Adipocyte (in vitro differentiated cells): ENCODE measurements around the gene MITF.
A peak's percentile ranks its signal among the peaks of the same experiment; 100 is the strongest.

Source experiments
- DNase-seq: peaks from one replicate; pipeline ENCODE4 v3.0.0-alpha.2; 2015; ENCODE audit warnings: low read depth
- H3K27me3 ChIP-seq: replicated peaks from 2 replicates; pipeline ENCODE4 v1.7.0; 2013; ENCODE audit warnings: mild to moderate bottlenecking, low read length, moderate library complexity; ENCODE audit not compliant: control insufficient read depth, insufficient read depth
- H3K36me3 ChIP-seq: 2 replicates; pipeline ENCODE4 v1.7.0; 2013; ENCODE audit warnings: low read length, mild to moderate bottlenecking, moderate library complexity; ENCODE audit not compliant: control insufficient read depth, insufficient read depth, severe bottlenecking
- H3K4me1 ChIP-seq: 2 replicates; pipeline ENCODE4 v1.7.0; 2013; ENCODE audit warnings: mild to moderate bottlenecking, low read length, moderate library complexity; ENCODE audit not compliant: control insufficient read depth, insufficient read depth
- H3K4me3 ChIP-seq: 2 replicates; pipeline ENCODE4 v1.7.0; 2013; ENCODE audit warnings: mild to moderate bottlenecking, low read length, moderate library complexity
- H3K9ac ChIP-seq: 2 replicates; pipeline ENCODE4 v1.7.0; 2013; ENCODE audit warnings: mild to moderate bottlenecking, low read length, moderate library complexity
- H3K9me3 ChIP-seq: 2 replicates; pipeline ENCODE4 v1.7.0; 2013; ENCODE audit warnings: mild to moderate bottlenecking, low read length, moderate library complexity; ENCODE audit not compliant: control insufficient read depth

MITF gene

DNA sequence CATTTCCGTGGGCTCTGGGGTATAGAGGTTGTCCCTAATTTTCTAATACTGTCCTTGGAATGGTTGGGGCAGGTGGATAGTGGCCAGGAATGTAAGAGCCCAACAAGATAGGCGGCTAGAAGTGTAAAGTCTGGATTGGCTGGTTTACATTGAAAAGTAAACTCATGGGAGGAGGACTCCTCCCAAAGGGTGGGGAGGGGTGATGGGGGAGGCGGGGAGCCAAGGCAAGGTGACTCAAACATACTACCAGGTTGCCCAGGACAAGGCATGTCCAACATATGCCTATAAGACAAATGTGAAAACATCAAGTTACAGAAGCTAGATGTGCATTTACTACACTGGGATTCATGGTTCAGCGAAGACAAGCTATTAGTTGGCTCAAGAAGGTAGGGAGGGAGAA lies 246.0 kb downstream of the MITF start:
- Histone ChIP-seq H3K27me3 (peaks cover 4% of the 10 kb centered on the region), H3K4me1 (peaks cover 7% of the 10 kb centered on the region), H3K9me3 (no peaks in the 10 kb centered on the region), H3K36me3 (no peaks in the 10 kb centered on the region), H3K4me3 (no peak overlapping the region), H3K9ac (no peak overlapping the region)
- no peak for DNase-seq

DNA sequence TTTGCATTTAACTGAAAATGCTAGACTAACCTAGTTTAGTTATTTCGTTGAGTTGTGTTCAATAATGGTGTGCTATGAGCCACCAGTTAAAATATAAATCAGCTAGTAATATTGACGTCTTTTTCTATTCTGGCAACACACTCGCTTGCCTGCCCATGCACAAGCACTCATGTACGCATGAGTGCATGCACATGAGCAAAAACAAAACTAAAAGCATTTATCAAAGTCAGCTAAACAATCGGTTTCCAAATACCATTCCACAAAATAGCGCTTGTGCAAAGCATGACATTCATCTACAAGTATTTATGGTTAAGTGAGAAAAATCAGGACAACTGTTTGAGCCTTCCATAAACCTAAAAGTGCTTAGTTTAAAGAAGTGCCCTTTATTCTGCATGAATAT lies 247.2 kb downstream of the MITF start:
- Histone ChIP-seq H3K27me3 (peaks cover 4% of the 10 kb centered on the region), H3K4me1 (peaks cover 7% of the 10 kb centered on the region), H3K36me3 (no peaks in the 10 kb centered on the region), H3K9ac (no peak overlapping the region), H3K9me3 (no peaks in the 10 kb centered on the region), H3K4me3 (no peak overlapping the region)
- DNase-seq: no peak

DNA sequence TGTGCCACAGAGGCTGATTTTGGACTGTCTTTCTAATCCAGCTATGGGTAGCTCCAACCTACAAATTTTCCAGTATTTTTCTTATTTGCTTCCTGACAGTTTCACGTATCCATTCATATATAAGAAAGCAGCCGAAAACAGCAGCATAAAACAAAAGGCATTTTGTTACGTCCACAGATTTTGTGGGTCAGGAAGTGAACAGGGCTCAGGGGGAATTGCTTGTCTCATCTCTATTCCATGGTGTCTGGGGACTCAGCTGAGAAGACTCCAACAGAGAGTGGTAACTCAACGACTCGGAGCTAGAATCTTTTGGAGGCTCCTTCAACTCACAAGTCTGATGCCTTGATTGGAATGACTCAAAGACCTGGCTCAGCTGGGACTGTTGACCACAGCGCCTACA lies 248.6 kb downstream of the MITF start:
- Histone ChIP-seq H3K9ac (no peak overlapping the region), H3K36me3 (no peaks in the 10 kb centered on the region), H3K4me1 (peaks cover 4% of the 10 kb centered on the region), H3K4me3 (no peak overlapping the region), H3K27me3 (peaks cover 4% of the 10 kb centered on the region), H3K9me3 (no peaks in the 10 kb centered on the region)
- DNase-seq: no peak

DNA sequence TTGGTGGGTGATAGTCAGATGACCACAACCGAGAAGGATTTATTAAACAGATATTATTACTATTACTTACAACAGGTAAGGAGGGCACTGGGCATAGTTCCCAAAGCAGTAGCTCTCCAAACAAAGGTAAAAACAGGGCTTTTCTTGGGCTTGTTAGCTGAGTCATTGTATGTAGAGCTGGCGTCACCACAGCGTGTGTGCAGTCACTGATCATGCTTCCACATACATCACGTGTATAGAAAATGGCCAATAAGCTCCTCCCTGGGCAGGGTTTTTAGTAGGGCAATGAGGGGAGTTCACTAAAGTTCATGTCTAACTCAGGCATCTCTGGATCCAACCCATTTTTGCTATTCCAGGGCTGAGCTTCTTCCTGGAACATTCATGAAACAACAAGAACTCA lies 254.5 kb downstream of the MITF start:
- no peak for DNase-seq
- Histone ChIP-seq H3K9me3 (no peaks in the 10 kb centered on the region), H3K36me3 (no peaks in the 10 kb centered on the region), H3K27me3 (peaks cover 4% of the 10 kb centered on the region), H3K4me3 (no peak overlapping the region), H3K4me1 (peaks cover 2% of the 10 kb centered on the region), H3K9ac (no peak overlapping the region)

DNA sequence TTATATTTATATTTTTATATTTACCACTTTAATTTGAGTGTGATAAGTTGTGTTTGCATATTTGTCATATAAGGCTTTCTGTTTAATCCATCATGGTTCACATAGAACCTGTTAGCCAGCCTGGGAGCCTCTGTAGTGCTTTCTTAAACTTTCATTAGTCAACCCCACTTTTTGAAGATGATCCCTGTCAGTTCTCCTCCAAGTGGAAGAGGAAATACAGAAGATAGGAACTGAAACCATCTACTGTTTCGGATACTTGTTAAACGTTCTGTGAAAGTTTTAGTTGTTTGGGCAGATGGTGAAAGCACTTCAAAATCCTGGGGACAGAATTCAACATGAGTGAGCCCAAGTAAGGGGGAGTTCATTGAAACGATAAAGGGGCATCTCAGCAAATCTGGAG lies 255.7 kb downstream of the MITF start:
- DNase-seq: no peak
- Histone ChIP-seq H3K9ac (no peak overlapping the region), H3K4me1 (peaks cover 8% of the 10 kb centered on the region), H3K36me3 (no peaks in the 10 kb centered on the region), H3K4me3 (no peak overlapping the region), H3K9me3 (no peaks in the 10 kb centered on the region), H3K27me3 (no peaks in the 10 kb centered on the region)

DNA sequence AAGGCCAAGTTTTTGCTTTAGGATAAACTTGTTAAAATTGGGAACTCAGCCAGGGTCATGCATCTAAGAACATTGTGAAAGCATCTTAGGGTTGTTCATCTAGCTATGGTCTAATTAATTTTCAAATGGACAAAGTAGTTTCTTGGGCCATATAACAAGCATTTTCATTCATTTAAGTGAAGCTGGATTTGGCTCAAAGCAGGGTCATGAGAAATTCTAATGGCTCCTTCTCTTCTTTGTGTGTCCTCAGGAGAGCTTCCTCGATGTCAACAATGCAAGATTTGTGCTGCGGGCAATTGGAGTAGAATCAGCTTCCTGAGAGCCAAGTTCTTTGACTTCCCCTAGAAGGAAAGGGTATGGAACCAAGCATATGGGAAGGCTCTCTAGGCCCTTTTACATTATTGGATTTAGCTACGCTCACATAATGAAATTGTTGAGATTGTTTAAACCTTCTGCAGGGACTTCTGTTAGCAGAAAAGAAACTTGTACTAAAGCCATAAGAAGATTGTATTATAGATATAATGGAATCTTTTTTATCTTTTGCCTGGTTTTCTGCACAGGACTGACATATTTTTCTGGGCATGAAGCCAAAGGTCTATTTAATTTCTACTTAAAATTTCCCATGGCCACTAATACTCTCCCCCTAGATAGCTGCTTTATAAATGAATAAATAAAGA lies 258.5 kb downstream of the MITF start:
- H3K27me3 ChIP-seq: no peaks in the 10 kb centered on the region

DNA sequence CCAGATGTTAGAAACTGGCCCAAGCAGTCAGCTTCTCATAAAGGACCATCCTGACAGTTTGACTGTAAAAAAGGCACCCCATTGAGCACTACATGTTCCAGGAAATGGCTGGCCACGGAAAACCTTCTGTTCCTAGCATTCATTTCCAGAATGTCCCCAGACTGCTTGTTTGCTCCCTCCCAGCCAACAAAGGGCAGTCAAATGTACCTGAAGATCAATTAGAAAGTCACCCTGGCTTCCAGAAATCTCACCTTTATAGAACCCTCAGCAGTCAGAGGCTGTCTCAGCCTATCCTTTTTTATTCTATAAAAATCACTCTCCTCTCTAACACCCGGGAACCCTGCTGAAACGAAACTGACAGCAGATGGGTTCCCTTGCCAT lies 259.5 kb downstream of the MITF start:
- Histone ChIP-seq H3K4me3 (peak overlapping the region; percentile 82), H3K36me3 (no peaks in the 10 kb centered on the region), H3K9ac (peak overlapping the region; percentile 57), H3K4me1 (peaks cover 11% of the 10 kb centered on the region), H3K9me3 (peaks cover 7% of the 10 kb centered on the region), H3K27me3 (no peaks in the 10 kb centered on the region)
- no peak for DNase-seq

More for the DNA sequence above, 258.5 kb downstream of the MITF start:
- Histone ChIP-seq H3K9me3 (peaks cover under 1% of the 10 kb centered on the region), H3K4me1 (peaks cover 11% of the 10 kb centered on the region), H3K36me3 (no peaks in the 10 kb centered on the region), H3K9ac (no peak overlapping the region), H3K4me3 (no peak overlapping the region)
- peak; percentile 25 for DNase-seq

DNA sequence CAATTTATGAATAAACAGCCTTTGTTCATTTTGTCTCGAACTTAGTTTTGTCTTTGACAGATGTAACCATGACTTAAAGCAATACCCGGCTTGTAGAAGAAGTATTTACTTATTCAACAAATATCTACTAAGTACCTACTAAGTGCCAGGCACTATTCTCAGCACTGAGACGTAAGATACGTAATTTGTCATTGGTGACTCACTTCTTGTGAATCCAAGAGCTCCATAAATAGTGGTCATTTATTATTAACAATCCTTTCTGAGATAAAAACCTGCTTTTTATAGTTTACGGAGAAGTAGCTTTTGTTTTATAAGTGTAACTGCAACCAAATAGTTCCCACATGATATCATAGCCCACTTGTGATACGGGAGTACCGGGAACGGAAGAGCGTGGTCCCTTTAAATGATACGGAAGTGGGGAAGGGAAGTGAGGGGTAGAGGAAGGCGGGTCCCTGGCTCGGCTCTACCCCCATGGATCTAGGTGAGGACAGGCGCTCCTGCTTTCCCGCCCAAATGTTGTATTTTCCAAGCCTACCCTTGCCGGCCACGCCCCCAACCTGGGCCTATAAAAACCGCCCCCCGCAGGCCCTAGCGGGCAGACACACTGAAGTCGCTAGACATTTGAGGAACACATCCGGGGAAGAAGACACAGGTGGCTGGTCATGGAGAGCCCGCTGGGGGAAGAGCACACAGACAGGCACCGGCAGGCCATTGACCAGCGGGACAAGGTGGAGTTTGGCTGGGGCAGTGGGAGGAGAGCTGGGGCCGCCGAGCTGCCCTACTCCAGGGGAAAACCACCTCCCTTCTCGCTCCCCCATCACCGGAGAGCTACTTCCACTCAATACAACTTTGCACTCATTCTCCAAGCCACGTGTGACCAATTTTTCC lies 260.1 kb downstream of the MITF start, which contains the start of gene SAMMSON:
Gene SAMMSON, plus strand, starts transcription at position 594 of the 888 bp plus-strand sequence.
- Histone ChIP-seq H3K4me1 (peaks cover 11% of the 10 kb centered on the region), H3K4me3 (peak within 1 kb of the TSS; percentile 82), H3K9ac (peak within 1 kb of the TSS; percentile 57), H3K9me3 (peaks cover 7% of the 10 kb centered on the region), H3K36me3 (no peaks in the 10 kb centered on the region), H3K27me3 (no peaks in the 10 kb centered on the region)
- no peak for DNase-seq

DNA sequence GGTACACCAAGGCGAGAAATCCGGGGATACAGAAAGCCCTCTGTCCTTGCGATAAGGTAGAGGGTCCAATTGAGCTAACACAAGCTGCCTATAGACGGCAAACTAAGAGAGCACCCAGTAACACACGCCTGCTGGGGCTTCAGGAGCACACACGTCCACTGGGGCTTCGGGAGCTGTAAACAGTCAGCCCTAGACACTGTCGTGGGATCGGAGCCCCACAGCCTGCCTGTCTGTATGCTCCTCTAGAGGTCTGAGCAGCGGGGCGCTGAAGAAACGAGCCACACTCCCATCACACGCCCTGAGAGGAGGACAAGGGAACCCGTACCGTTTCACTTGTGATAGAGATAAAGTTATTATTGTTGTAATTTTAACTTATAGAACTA lies 260.8 kb downstream of the MITF start:
- Histone ChIP-seq H3K36me3 (no peaks in the 10 kb centered on the region), H3K9ac (no peak overlapping the region), H3K9me3 (peaks cover 7% of the 10 kb centered on the region), H3K27me3 (no peaks in the 10 kb centered on the region), H3K4me1 (peaks cover 11% of the 10 kb centered on the region), H3K4me3 (peak overlapping the region; percentile 24)
- no peak for DNase-seq

DNA sequence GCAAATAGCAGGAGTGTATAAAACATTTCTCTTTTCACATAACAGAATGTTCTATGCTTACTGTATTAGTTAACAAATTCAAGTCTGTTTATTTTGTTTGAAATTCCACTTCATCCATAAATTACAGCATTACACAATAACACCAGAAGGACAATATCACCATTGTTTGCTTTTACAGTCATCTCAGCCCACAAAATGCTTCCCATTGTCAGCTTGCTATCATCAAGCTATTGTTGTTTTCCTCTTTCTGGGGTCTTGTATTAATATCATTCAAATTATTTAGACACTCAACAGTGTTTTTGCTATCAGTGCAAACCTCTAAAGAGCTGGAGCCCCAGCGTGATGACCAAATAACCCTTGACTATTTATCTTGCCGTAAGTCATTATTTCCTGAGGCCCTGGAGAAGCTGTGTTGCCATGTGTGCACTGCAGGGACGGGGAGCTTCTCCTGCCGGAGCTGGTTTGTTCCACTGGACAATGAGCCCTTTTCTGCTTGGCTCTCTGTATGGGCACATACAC lies 261.4 kb downstream of the MITF start:
- DNase-seq: peak; percentile 38
- H3K4me1 ChIP-seq: peaks cover 11% of the 10 kb centered on the region
- no peak overlapping the region for H3K4me3 ChIP-seq
- no peaks in the 10 kb centered on the region for H3K36me3 ChIP-seq
- H3K9me3 ChIP-seq: peaks cover 7% of the 10 kb centered on the region
- H3K27me3 ChIP-seq: no peaks in the 10 kb centered on the region
- H3K9ac ChIP-seq: no peak overlapping the region

DNA sequence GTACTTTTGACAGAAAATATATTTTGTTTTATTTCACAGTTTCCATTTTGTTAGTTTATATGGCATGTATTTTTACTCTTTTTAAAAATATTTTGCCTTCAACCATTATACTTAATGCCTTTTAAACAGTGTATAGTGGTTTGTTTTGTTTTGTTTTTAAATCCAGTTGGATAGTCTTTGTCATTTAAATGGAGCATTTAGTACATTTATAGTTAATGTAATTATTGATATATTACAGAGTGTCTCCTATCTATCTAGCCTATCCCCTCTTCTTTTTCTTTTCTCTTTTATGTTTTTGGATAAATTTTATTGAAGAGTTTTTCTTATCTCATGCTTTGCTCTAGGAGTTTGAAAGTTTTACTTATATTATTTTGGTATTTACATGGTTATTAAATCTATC lies 263.9 kb downstream of the MITF start:
- DNase-seq: no peak
- no peaks in the 10 kb centered on the region for H3K36me3 ChIP-seq
- no peak overlapping the region for H3K9ac ChIP-seq
- peaks cover 7% of the 10 kb centered on the region for H3K9me3 ChIP-seq
- H3K27me3 ChIP-seq: no peaks in the 10 kb centered on the region
- no peak overlapping the region for H3K4me3 ChIP-seq
- peaks cover 11% of the 10 kb centered on the region for H3K4me1 ChIP-seq
